HG03045 (cell line): ENCODE data around the gene QSOX2.

Experiments used
- ATAC-seq: cut with Tn5 transposase; IDR thresholded peaks from one replicate; pipeline ENCODE4 v1.9.1; 2021; ENCODE audit warnings: mild to moderate bottlenecking, moderate library complexity; ENCODE audit not compliant: unreplicated experiment

The QSOX2 gene

DNA sequence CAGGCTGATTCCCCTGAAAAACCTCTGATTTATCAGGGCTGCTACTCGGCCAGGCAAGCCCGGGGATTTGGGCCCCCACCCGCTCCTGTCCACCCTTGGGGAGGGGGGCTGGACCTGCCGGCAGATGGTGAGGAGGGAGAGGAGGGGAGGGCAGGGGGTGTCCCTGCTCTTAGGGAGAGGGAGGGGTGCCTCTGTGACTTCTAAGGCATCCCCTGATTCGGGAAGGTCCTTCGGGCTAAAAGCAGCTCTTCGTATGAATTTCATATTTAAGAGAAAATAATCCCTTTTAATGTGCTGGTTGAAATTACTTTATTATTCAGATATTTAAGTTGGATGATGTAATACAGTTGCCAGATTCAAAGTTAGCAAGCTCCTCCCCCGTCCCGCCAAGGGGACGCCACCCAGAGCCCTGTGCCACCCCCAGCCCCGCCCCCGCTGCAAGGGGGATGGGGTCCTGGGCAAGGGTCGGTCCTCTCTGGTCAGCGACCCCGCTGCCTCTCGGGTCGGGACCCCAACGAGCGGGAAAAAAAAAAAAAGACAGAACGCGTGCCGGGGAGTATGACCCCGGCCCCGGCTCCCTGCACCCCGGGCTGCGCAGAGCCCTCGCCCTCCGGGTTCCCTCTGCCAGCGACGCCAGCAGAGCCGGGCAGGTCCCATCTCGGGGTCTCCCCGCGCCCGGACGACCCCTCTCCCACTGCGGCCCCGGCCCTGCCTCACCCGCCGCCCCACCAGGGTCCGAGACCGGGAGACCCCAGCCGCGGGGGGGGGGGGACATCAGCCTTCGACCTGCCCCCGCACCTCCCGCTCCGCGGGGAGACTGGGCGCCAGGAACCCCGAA, 53.1 kb downstream of the QSOX2 start:
- no peak for ATAC-seq

GRCh38 chr9:136191960-136192286, 53.7 kb downstream of the QSOX2 start:
- ATAC-seq, result no peak

GRCh38 chr9:136191099-136191959, 54.3 kb downstream of the QSOX2 start:
- ATAC-seq, result no peak

DNA sequence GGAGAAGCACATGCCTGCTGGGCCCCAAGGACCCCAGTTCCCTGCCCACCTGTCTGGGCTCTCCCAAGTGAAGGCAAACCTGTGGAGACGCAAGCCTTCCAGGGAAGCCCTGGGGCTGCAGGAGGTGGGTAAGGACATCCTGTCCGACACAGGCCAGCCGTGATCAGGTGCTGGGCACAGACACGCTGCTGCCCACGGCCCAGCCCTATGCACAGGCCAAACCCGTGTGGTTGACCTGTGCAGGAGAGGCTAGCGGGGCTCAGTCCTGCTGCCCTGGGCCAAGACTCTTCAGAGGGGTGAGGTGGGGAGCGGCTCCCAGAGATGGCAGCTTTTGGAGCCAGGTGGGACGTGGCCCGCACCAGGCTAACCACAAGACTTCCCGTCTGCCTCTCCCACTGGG, 55.0 kb downstream of the QSOX2 start:
- no peak for ATAC-seq

- no peak for ATAC-seq
These were observed 55.4 kb downstream of the QSOX2 start for GRCh38 chr9:136190237-136190601.

DNA sequence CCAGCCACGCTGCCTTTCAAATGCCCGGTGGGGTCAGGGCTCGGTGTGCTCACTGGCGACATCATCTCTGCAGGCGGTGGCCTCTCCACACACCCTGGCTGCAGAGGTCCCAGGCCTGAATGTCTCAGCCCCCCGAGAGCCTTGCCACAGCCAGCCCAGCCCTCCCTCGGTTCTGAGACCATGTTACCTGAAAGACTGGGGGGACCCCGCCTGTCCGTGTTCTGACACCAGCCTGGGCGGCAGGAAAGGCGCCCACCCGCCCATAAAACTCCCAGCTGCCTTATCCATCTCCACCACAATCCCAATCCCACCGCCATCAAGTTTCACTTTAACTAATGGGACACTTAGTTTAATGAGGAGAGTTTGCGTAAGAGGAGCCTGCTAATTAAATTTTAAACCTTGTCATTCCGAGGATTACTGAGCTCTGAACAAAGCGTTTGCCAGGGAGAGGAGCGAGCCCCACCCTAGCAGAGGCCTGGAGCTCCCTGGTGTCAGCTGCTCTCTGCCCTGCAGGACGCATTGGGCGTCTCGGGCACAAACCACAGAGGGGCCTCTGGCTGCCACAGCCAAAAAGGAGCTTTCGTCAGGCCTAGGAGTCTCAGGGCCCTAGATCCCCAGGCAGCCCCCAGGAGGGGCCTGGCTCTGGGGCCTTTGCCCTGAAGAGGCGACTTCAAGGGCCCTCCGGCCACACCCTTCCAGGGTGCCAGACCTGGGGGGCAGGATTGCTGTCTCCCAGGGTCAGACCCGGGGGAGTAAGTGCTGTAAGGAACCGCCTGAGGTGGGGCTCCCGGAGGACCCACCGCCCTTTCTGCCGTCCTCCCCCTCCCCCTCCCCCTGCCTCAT, 56.0 kb downstream of the QSOX2 start:
- no peak for ATAC-seq

DNA sequence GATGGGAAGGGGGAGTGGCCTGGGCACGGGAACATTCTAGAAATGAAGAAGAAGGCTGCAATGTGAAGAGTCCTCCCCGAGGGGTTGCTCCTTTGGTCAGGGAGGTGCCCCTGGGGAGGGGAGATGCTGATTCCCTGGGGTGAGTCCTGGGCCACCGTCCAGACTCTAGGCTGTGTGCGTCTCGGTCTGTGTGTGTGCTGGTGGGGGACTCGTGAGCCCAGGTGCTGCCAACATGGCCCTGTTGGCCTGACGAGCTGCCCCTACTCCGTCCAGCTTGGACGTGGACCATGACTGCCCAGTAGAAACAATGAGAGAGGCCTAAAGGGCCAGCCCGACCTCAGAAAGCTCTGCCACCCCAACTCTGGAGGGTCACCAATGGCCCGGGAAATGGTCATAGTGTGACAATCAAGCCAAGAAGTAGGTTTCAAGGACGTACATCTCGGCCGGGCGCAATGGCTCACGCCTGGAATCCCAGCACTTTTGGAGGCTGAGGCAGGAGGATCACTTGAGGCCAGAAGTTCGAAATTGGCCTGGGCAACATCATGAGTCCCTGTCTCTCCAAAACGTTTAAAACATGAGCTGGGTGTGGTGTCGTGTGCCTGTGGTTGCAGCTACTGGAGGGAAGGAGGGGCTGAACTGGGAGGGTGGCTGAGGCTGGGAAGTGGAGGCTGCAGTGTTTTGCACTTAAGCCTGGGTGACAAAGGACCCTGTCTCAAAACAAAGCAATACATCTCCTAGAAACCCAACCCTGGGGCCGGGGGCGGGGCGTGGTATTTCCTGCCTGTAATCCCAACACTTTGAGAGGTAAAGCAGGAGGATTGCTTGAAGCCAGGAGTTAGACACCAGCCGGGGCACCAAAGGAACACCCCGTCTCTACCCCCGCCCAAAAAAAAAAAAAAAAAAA, 57.7 kb downstream of the QSOX2 start:
- ATAC-seq, result no peak

DNA sequence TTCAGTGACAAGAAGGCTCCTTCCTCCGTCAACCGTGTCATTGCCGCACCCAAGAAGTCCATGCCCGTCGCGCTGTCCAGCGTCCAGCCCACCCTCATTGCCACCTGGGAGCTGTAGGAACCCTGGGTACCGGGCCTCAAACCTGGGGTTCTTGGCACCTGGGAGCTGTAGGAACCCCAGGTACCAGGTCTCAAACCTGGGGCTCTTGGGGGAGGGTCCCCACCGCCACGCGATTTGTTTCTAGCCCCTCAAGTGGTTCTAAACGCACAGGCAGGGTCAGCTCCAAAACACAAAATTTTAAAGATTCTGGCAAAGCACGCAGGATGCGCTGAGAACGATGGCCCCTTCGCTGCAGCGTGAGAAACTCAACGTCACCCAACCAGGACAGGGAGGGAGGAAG, 58.4 kb downstream of the QSOX2 start:
- ATAC-seq, result no peak

- no peak for ATAC-seq
These were observed 59.2 kb downstream of the QSOX2 start for GRCh38 chr9:136186386-136186785.

- ATAC-seq, result no peak
These were observed 59.8 kb downstream of the QSOX2 start for GRCh38 chr9:136185596-136186366.

DNA sequence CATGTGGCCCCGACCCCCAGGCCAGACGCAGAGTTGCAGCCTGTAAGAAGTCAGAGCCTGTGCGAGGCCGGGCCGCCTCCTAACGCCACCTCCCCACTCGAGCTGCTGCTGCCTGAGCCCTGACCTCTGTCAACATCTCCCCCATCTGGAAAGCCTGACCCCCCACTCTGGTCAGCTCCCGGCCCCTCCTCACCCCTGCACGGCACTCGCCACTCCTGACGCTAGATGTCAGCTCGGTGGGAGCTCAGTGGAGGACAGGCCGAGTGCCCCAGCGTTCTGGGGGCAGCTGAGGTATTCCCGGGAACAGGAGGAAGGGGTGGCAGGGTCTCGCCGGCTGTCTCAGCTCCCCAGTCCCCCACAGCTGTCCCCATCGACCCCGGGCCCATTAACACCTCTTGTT, 60.5 kb downstream of the QSOX2 start:
- ATAC-seq, result no peak

DNA sequence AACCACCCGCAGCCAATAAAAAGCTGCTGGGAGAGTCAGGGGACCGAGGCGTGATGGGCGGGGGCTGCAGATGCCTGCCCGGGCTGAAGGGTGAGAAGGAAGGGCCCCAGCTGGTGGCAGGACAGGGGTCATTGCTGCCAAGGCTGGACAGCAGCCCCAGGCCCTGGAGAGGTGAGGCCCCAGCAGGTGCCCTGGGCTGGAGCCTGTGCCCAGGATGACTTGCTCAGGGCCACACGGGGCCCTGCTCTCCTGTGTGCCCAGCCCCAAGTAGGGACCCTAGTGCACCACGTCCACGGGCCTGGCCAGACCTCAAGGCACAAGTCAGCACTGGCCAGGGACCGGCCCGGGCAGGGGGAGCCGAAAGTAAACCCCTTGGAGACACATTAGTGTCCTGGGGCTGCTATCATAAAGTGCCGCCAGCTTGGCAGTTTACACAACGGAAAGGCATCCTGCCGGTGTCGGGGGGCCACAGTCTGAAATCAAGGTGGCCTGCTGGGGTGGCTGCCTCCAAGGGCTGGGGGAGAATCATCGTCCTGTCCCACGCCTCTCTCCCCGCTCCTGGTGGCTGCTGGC, 62.7 kb downstream of the QSOX2 start:
- ATAC-seq, result no peak

GRCh38 chr9:136182420-136182787, 63.2 kb downstream of the QSOX2 start:
- no peak for ATAC-seq

DNA sequence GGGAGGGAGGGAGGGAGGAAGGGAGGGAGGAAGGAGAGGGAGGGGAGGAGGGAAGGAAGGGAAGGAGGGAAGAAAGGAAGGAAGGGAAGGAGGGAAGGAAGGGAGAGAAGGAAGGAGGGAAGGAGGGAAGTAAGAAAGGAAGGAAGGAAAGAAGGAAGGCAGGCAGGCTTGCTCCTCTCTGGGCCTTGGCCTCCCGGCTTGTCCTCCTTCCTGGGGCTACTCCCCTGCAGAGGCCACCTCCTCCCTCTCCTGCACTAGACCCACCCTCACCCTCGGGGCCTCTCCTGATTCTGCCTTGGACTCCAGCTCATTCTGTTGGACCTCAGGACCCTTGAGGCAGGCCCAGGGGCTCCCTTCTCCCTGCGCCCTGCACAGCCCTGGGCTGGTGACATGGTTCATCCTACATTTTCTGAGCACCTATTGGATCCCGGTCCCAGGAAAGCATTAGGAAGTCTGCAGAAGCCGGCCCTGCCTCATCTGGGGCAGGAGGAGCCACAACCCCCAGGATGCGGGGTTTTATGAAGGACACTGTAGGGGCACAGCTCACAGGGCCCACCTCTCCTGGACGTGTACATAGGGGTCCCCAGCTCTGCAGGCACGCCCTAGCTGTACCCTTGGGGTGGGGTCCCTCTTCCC, 63.7 kb downstream of the QSOX2 start:
- no peak for ATAC-seq

DNA sequence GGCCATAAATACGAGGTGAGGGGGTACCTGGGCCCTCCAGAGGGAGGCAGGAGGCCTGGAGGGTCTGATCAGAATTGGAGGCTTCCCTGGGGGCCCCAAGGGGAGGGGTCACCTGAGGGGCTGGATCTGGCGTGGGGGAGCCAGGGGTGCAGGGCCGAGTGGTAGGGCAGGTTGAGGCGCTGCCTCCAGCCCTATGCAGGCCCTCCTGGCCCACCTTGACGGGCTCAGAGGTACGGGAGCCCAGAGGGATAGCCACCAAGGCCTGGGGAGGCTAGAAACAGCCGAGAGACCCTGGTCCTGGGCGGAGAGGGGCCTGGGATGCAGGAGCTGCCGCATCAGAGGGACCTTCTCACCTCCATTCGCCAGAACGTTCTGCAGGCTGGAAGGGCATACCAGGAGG, 65.0 kb downstream of the QSOX2 start:
- no peak for ATAC-seq

GRCh38 chr9:136179761-136180160, 65.9 kb downstream of the QSOX2 start:
- no peak for ATAC-seq

GRCh38 chr9:136179101-136179616, 66.5 kb downstream of the QSOX2 start:
- ATAC-seq, result no peak

DNA sequence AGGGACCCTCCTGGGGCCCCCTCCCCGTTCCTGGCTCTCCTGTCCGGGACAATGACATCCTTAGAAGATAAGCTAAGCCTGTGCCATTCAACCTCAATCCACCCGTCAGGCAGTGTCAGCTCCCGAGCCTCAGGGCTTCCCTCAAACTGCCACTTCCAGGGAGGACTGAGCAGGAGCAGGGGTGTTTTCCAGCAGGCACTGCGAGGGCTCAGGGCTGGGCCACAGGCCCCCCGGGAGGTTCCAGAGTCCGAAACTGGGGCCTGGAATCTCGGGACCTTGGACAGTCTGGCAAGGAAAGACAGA, 66.9 kb downstream of the QSOX2 start:
- ATAC-seq, result no peak
